Fibroblast of lung (primary cell): ENCODE measurements around the gene TRPT1. TPM values are rescaled to one million over a fixed set of nuclear protein-coding genes. Genes with fewer than 3 reads are reported as not detected.

Source experiments
- DNase-seq, 2 donors: peaks; one replicate each; pipeline versions ENCODE4 v3.0.0 to v3.0.0-alpha.2; 2010; ENCODE audit warnings: low read depth in 2 of 2
- H2AFZ ChIP-seq: 2 replicates; pipeline ENCODE4 v1.5.1; 2012; ENCODE audit warnings: low read length, control low read depth, inconsistent platforms
- H3K27ac ChIP-seq: 2 replicates; pipeline ENCODE4 v1.5.1; 2011; ENCODE audit warnings: low read length, control low read depth; ENCODE audit not compliant: insufficient read depth
- H3K27me3 ChIP-seq: 2 replicates; pipeline ENCODE4 v1.5.1; 2011; ENCODE audit warnings: mild to moderate bottlenecking, low read length; ENCODE audit not compliant: control insufficient read depth, insufficient read depth
- H3K36me3 ChIP-seq: 2 replicates; pipeline ENCODE4 v1.5.1; 2011; ENCODE audit warnings: low read length; ENCODE audit not compliant: control insufficient read depth, insufficient read depth
- H3K4me1 ChIP-seq: 2 replicates; pipeline ENCODE4 v1.5.1; 2011; ENCODE audit warnings: low read length; ENCODE audit not compliant: control insufficient read depth, insufficient read depth; ENCODE audit errors: extremely low read depth
- H3K4me2 ChIP-seq: 2 replicates; pipeline ENCODE4 v1.5.1; 2011; ENCODE audit warnings: low read length, control low read depth; ENCODE audit not compliant: insufficient read depth; ENCODE audit errors: extremely low read depth
- H3K4me3 ChIP-seq, 4 experiments: fragments of 200-600 bp in 1 of 4; sonication (generic) in 1 of 4; replicated peaks in 1 of 4; 2 replicates each; pipeline ENCODE4 v1.5.1; 2011 to 2016; ENCODE audit warnings: low read length in 4 of 4, low read depth in 3 of 4, mild to moderate bottlenecking in 3 of 4, control low read depth in 2 of 4, inconsistent platforms in 1 of 4, mixed read lengths in 1 of 4; ENCODE audit not compliant: insufficient read depth in 1 of 4; ENCODE audit errors: control extremely low read depth in 1 of 4
- H3K79me2 ChIP-seq: 2 replicates; pipeline ENCODE4 v1.5.1; 2012; ENCODE audit warnings: mild to moderate bottlenecking, low read length, inconsistent platforms; ENCODE audit not compliant: control insufficient read depth, insufficient read depth
- H3K9ac ChIP-seq: 2 replicates; pipeline ENCODE4 v1.5.1; 2011; ENCODE audit warnings: mild to moderate bottlenecking, low read length, control low read depth; ENCODE audit not compliant: insufficient read depth
- H3K9me3 ChIP-seq: 2 replicates; pipeline ENCODE4 v1.5.1; 2012; ENCODE audit warnings: low read depth, low read length; ENCODE audit not compliant: control insufficient read depth, insufficient read depth
- H4K20me1 ChIP-seq: 2 replicates; pipeline ENCODE4 v1.5.1; 2011; ENCODE audit warnings: low read length; ENCODE audit not compliant: control insufficient read depth, insufficient read depth; ENCODE audit errors: extremely low read depth
- CTCF ChIP-seq, 2 donors: IDR thresholded peaks in 1 of 2; conservative IDR thresholded peaks in 1 of 2; 1 replicate in 1 of 2; 2 replicates in 1 of 2; pipeline ENCODE4 v1.5.1; 2011 to 2012; ENCODE audit warnings: low read length in 2 of 2, control low read depth in 1 of 2, inconsistent platforms in 1 of 2, low read depth in 1 of 2, mild to moderate bottlenecking in 1 of 2
- EZH2 ChIP-seq: IDR thresholded peaks from 2 replicates; pipeline ENCODE4 v1.5.1; 2012; ENCODE audit warnings: low read length, control low read depth, mild to moderate bottlenecking; ENCODE audit errors: missing control alignments
- polyA plus RNA-seq, 2 donors: library from polyadenylated mRNA; depleted of rRNA in 1 of 2; stranded (reverse) in 1 of 2; unstranded in 1 of 2; fragments of >200 nt; gene quantifications; 2 replicates each; pipeline ENCODE4 v1.2.1, GENCODE V29; 2011 to 2012; ENCODE audit warnings: missing spikeins in 1 of 2
- total RNA-seq: library from RNA; depleted of rRNA; stranded (reverse); fragments of >200 nt; gene quantifications from 2 replicates; pipeline ENCODE4 v1.2.1, GENCODE V29; 2014

Gene TRPT1
- total and polyA plus RNA-seq, 2 donors (not counting 1 experiment from before 2014, with no cell fraction given): 20.5 to 41.5 TPM

- Histone ChIP-seq H3K27ac (no peak overlapping the region), H3K4me2 (no peak overlapping the region), H3K9ac (no peak overlapping the region), H3K4me1 (peaks cover 4% of the 10 kb centered on the region), H3K27me3 (no peaks in the 10 kb centered on the region), H4K20me1 (no peaks in the 10 kb centered on the region), H3K79me2 (no peaks in the 10 kb centered on the region), H3K4me3 (no peak overlapping the region), H3K9me3 (no peaks in the 10 kb centered on the region), H3K36me3 (peaks cover 14% of the 10 kb centered on the region), H2AFZ (no peak overlapping the region)
- TF ChIP-seq CTCF (conservative IDR thresholded peaks at IDR 0.05 in 1 of 2, IDR thresholded peaks at IDR 0.05 in 1 of 2; ENCODE audit: low read depth in 1 of 2, low read length in 2 of 2) (no peak), EZH2 (no peak)
- DNase-seq: no peak
These were observed 6.2 kb downstream of the TRPT1 start for GRCh38 chr11:64219755-64220154.

- DNase-seq: no peak
- H3K79me2 ChIP-seq: no peaks in the 10 kb centered on the region
- no peak overlapping the region for H3K9ac ChIP-seq
- no peaks in the 10 kb centered on the region for H4K20me1 ChIP-seq
- no peak overlapping the region for H3K4me2 ChIP-seq
- TF ChIP-seq EZH2: no peak
- no peak for TF ChIP-seq CTCF (conservative IDR thresholded peaks at IDR 0.05 in 1 of 2, IDR thresholded peaks at IDR 0.05 in 1 of 2; ENCODE audit: low read depth in 1 of 2, low read length in 2 of 2)
- H3K4me1 ChIP-seq: peaks cover 4% of the 10 kb centered on the region
- no peak overlapping the region for H3K27ac ChIP-seq
- no peaks in the 10 kb centered on the region for H3K9me3 ChIP-seq
- H2AFZ ChIP-seq: no peak overlapping the region
- H3K36me3 ChIP-seq: peaks cover 14% of the 10 kb centered on the region
- no peaks in the 10 kb centered on the region for H3K27me3 ChIP-seq
- no peak overlapping the region for H3K4me3 ChIP-seq
These were observed 6.7 kb downstream of the TRPT1 start for GRCh38 chr11:64219354-64219684.

- H3K27ac ChIP-seq: no peak overlapping the region
- no peaks in the 10 kb centered on the region for H3K79me2 ChIP-seq
- H3K4me1 ChIP-seq: peaks cover 4% of the 10 kb centered on the region
- no peak overlapping the region for H2AFZ ChIP-seq
- H3K9me3 ChIP-seq: no peaks in the 10 kb centered on the region
- H3K4me2 ChIP-seq: no peak overlapping the region
- no peak for DNase-seq
- H3K4me3 ChIP-seq: no peak overlapping the region
- H3K9ac ChIP-seq: no peak overlapping the region
- TF ChIP-seq CTCF (conservative IDR thresholded peaks at IDR 0.05 in 1 of 2, IDR thresholded peaks at IDR 0.05 in 1 of 2; ENCODE audit: low read depth in 1 of 2, low read length in 2 of 2) (no peak), EZH2 (no peak)
- no peaks in the 10 kb centered on the region for H3K27me3 ChIP-seq
- H4K20me1 ChIP-seq: no peaks in the 10 kb centered on the region
- H3K36me3 ChIP-seq: peaks cover 12% of the 10 kb centered on the region
These were observed 7.2 kb downstream of the TRPT1 start for GRCh38 chr11:64218628-64219353.
